Right renal cortex interstitium (tissue), 3 donors: ENCODE data around the gene CEP162. TPM values are rescaled to one million over a fixed set of nuclear protein-coding genes. Genes with fewer than 3 reads are reported as not detected.
"Not testable (repeated sequence)": the region's sequence is repeated elsewhere in the genome, so short reads cannot be mapped to it uniquely, and the experiment has no call there.

Experiments used
- DNase-seq, 3 donors: peaks; one replicate each; pipeline ENCODE4 v3.0.0-alpha.2; 2013; ENCODE audit warnings: low read depth in 3 of 3, low spot score in 2 of 3
- polyA plus RNA-seq, 3 donors: library from polyadenylated mRNA; unstranded; fragments of 120-200 nt; gene quantifications; one replicate each; pipeline ENCODE4 v1.2.1, GENCODE V29; 2013; ENCODE audit not compliant: insufficient read length in 3 of 3

Gene CEP162
- 10 to 100 TPM; 19.2 to 21.6 (median 20.6) TPM for polyA plus RNA-seq

DNA sequence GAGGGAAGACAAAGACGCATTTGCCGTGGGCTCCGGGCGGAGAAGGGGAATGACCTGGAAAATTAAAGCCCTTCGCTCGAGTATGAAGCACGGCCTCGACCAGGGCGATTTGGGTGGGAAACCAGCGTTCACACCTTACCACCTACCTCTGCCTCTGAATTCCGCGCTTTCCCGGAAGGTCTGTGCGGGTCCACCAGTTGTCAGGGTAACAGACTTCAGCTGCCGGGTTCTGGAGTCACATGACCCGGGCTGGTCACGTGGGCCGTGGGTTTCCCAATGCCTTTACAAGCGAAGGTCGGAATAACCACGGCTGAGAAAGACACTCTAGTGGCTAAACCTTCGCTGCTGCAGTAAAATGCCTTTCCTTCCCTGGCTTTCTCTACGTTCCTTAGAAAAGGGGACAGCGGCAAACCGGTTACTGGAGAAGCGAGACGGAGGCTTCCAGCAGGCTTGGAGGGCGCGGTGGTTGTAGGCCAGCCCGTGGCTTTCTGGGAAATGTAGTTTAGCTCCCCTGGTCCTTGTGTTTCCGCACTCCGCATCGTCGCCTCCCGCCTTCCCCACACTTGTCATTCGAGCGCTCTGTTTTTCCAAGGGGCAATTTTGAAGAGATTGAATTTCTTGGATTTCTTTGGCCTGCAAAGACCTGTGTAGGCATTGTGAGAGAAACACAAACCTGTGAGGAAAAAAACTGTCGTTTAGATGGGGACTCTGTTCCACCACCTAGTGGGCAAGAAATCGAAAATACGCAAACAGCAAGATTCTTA is at the start of gene CEP162:
Gene CEP162 (minus strand): TSS at position 210 of the 764 bp plus-strand sequence. CDS start 1,250 bp downstream, outside the sequence.
- DNase-seq, result peak; percentile 88 to 95 (median 88)

- no peak for DNase-seq
These were observed 47.4 kb upstream of the CEP162 start for GRCh38 chr6:84274856-84275255.

- no peak for DNase-seq
These were observed 45.8 kb upstream of the CEP162 start for GRCh38 chr6:84273048-84273809.

DNA sequence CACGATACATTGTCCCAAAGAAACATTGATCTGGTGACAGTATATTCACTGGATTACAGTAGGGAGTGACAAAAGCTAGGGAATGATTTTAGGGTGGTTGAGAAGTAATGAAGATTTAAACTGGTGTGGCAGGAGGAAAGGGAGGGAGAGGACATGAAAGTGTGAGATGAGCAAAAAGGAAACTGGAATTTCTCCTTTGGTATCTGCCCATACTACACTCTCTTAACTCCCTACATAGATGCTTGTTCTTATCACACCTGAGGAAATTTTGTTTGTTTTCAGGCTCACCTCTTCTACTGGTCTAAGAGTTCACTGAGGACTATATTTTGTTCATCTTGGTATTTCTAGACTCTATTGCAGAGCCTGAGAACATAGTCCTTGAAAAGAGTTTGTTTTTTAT is 44.9 kb upstream of the CEP162 start:
- DNase-seq, result no peak

DNA sequence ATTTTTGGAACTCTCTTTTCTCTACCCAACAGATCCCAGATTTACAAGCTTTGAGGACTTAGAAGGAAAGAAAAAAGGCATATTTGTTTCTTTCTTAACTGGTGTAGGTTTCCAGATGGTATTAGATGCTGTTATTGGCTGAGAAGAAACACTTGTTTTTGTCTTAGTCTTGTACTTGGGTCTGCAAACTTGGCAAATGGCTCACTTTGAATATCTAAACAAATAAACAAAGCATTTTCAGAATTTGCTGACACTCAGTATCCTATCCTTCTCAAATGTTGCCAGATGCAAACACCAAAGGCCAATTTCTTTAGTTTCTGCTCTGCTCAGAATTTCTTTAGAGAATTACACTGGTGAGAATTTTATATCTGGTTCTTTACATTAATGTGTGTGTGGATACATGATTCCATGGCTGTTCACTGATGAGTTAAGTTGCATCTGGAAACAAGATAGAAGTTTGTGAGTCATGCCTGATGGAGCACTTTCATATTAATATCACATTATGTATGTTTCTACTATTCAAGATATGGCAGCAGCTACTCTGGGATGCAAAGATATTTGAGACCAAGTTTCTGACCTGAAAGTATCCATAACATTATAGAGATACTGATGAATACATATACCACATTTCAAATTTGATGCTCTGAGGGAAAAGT is 43.7 kb upstream of the CEP162 start:
- no peak for DNase-seq

DNA sequence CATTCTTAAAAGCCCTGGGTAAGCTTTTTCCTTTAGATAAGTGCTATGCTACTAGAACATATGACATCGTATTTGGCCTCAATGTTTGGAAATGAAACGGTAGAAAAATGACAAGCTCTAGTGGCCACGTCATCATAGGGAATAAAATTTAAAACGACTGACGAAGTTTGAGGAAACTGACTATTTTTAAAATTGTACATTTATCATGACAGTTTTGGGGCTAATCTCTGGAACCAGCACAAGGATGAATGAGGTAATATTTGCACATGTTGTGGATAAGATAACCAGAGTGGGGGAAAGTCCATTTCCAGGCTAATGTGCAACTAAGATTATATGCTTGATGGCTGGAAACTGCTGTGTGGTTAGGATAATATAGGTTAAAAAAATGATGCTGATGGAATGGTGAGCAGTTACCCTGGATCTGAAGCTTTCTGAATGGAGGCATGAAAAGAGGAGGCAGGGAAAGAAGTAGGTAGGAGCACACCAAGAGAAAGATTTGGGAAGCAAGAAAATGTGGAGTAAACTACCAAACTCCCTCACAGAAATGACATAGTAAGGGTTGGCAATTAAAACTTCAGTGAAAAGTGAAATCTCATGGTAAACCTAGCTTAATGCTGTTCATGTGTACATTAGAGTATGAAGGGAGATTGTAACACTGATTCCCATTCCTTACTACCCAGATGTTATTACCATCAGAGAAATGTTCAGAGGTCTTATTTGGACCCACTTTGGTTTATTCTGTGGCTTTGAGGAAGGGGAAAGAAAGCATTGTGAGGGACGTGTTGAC is 42.7 kb upstream of the CEP162 start:
- DNase-seq, result no peak

DNA sequence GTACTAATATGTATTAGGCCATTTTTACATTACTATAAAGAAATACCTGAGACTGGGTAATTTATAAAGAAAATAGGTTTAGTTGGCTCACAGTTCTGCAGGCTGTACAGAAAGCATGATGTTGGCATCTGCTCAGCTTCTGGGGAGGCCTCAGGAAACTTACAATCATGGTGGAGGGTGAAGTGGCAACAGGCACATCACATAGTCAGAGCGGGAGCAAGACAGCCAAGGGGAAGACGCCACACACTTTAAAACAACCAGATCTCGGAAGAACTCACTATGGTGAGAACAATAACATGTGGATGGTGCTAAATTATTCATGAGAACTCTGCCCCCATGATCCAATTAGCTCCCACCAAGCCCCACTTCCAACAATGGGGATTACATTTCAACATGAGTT is 41.3 kb upstream of the CEP162 start:
- DNase-seq, result no peak

DNA sequence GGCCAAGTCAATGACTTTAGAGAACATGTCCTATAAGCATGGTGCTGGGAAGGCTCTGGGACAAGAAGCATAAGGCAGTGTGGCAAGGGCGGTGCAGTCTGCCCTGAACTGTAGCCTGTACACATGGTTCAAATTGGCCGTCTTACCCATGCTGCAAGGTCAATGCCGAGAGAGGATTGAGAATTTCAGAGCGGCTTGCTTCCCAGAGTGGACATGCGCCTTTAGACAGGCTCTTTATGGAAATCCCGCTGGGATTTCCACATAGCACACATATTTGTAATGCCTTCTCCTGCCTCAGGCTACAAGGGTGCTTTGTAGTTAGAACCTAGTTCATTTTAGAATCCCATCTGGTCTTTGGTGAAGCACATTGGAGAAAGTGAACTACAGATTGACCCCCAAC is 36.1 kb upstream of the CEP162 start:
- DNase-seq, result no peak

DNA sequence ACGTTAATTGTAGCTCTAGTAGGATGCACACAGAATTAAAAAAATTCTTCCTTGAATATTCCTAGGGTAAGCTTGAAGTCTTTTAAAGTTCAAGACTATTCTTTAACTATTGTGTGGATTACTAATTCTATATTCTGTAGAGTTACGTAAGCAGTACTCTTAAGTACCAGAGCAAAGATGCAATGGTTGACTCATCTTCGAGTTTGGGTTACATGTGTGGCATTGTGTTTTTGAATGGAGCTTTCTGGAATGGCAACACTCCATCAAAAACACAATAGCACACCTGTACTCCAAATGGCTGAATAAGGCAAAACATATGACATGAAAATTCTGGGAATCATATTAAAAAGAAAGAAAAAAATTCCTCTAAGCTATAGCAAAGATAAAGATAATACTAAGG is 33.5 kb upstream of the CEP162 start:
- no peak for DNase-seq

DNA sequence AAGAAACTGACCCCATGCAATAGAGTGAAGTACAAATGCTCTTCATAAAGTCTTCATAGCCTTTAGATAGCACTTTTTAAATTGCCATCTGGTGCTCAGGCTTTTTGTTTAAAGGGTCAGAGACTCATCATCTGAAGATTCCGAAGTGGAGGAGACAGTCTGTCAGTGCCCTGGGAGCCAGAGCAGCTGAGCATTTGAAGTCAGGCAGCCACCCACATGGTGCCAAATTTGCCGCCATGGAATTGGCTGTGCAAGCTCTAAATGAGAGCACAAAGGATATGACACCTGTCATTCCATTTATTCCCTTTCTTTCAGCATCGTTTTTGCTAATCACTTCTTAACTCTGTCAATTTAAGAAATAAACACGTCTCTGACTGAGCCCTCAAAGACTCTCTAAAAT is 32.8 kb upstream of the CEP162 start:
- no peak for DNase-seq

DNA sequence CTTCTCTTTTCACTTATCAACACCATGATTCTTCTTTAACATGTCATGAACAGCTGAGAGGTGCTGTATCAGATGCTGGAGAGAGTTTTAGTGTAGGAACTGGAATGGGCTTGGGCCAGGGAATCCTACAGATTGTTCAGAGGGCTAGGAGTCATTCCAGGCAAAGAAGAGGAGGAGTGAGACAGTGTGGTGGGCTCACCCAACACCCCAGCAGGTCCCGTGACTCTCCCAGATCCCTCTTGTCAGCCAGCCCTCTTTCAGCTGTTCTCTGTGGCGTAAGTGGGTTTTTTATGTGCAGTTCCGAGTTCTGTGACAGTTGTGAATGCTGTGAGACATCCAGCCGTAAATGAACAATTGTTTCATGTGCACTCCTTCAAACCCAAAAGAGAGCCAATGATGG is 31.4 kb upstream of the CEP162 start:
- DNase-seq, result no peak

GRCh38 chr6:84258268-84258667 is 30.8 kb upstream of the CEP162 start:
- DNase-seq, result no peak

DNA sequence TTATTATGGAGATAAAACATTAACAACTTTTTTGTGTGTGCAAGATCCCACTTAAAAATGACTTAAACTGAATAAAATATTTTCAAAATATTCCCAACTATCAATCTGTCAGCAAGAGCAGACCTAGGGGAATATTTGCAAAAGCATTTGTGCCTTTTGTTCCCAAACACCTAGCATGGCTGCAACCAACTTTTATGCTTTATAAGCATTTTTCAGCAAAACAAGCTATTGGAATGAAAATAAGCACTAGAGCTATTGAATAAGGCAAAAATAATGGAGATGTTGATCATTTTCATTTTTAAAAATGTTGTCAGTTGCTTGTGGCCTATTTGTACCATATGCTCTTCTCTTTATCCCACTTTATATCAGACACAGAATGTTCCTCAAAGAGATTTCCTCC is 28.2 kb upstream of the CEP162 start:
- DNase-seq, result no peak

DNA sequence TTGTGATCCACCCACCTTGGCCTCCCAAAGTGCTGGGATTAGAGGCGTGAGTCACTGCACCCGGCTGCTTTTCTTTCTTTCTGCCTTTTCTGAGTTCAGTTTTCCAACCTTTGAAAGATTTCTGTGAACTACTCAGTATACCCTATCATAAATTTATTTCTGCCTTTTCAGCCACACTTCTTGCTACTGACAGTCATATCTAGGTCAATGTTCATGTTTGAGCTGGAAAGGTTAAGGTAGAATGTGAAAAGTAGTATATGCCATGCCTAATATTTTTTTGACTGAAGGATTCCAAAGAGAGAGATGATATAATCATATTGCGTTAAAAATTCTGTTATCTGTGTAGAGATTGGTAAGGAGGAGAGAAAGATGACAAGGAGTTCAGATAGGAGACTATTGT is 25.9 kb upstream of the CEP162 start:
- DNase-seq, result no peak

GRCh38 chr6:84251891-84252539 is 24.6 kb upstream of the CEP162 start:
- DNase-seq, result no peak

DNA sequence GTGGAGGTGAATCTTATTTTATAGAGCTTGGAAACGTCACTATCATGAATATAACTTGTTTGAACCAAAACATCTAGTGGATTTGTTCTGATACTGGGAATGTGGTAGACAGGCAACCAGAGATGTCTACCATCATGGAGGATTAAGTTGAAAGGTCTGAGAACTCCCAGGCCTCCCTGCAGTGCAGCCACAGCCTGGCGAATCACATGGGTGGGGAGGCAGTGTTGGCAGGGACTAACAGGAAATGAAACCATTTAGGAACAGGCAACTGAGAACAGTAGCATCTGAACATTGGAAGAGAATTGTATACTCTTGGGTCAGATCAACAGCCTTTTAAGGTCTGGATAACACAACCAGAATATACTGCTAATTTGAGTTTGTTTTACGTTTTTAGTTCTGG is 22.3 kb upstream of the CEP162 start:
- no peak for DNase-seq

DNA sequence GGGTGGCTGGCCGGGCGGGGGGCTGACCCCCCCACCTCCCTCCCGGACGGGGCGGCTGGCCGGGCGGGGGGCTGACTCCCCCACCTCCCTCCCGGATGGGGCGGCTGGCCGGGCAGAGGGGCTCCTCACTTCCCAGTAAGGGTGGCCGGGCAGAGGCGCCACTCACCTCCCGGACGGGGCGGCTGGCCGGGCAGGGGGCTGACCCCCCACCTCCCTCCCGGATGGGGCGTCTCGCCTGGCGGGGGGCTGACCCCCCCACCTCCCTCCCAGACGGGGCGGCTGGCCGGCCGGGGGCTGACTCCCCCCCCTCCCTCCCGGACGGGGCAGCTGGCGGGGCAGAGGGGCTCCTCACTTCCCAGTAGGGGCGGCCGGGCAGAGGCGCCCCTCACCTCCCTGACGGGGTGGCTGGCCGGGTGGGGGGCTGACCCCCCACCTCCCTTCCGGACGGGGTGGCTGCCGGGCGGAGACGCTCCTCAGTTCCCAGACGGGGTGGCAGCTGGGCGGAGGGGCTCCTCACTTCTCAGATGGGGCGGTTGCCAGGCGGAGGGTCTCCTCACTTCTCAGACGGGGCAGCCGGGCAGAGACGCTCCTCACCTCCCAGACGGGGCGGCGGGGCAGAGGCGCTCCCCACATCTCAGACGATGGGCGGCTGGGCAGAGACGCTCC is 17.1 kb upstream of the CEP162 start:
- not testable (repeated sequence) for DNase-seq

DNA sequence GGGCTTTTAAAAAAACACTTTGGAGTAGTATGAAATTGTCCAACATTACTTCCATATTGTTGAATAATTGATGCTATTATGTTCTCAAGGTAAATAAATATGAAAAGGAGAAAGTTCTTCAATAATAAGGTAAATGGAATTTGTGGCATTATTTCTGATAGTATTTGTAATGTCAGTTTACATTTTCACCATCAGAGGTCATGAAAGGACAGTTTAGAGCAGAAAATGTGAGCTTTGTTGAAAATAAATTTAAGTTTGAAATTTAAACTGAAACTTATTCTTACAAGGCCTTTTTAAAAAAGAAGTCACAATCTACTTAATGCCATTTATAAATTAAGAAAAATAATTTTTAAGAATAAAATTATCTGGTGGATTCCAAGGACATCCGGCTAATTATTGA is 15.8 kb upstream of the CEP162 start:
- DNase-seq, result no peak

GRCh38 chr6:84242265-84242664 is 14.8 kb upstream of the CEP162 start:
- no peak for DNase-seq

DNA sequence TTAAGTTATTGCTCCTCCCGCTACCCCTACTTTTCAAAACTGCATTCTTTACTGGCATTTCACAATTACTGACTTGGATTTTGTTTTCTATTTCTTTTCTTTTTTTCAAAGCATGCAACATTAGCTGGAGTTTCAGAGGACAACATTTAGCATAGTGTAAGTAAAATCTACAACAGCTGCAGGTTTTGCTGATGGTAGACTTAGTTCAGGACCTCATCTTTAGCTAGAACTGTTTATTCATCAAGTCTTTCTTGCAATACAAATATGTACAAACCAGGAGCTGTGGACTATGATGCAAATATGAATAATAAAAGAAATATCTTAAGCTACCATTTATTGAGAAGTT is 728 bp upstream of the CEP162 start:
- DNase-seq, result no peak
